BE2C (cell line): ENCODE results near the gene ELMOD1.

Experiments
- DNase-seq: peaks from one replicate; pipeline ENCODE4 v3.0.0-alpha.2; 2020
- H3K27me3 ChIP-seq: fragments of 250-450 bp; sonication (Bioruptor Pico); 2 replicates; pipeline ENCODE4 v1.5.1; 2020; ENCODE audit warnings: mild to moderate bottlenecking
- H3K36me3 ChIP-seq: fragments of 250-450 bp; sonication (Bioruptor Pico); 2 replicates; pipeline ENCODE4 v1.5.1; 2020; ENCODE audit warnings: mild to moderate bottlenecking
- H3K4me1 ChIP-seq: fragments of 250-450 bp; sonication (Bioruptor Pico); 2 replicates; pipeline ENCODE4 v1.5.1; 2020
- H3K4me3 ChIP-seq: 2 replicates; pipeline ENCODE4 v1.5.1; 2011; ENCODE audit warnings: low read depth, low read length
- H3K9me3 ChIP-seq: fragments of 250-450 bp; sonication (Bioruptor Pico); 2 replicates; pipeline ENCODE4 v1.5.1; 2020
- CTCF ChIP-seq: IDR thresholded peaks from 2 replicates; pipeline ENCODE4 v1.5.1; 2012; ENCODE audit warnings: mild to moderate bottlenecking, low read depth, low read length

Gene ELMOD1

DNA sequence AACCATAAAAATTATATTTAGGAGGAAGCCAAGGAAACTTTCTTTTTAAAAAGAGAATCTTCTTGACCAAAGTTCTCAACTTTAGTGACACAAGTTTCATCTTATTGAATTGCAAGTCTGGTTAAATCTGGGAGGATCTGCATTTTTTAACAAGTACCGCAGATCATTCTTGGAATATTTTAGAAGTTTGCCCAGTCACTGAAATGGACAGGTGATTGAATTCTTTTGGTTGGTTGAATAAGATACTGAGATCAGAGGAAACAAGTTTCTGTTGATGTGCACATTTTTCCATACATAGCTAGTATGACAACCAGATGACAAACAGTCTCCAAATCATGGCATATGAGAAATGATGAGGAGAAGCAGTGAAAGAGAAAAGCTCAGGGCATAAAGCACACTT lies 70.7 kb downstream of the ELMOD1 start:
- DNase-seq, result no peak
- peaks cover 43% of the 10 kb centered on the region for H3K27me3 ChIP-seq
- TF ChIP-seq CTCF, result no peak
- H3K4me3 ChIP-seq, result no peak overlapping the region
- H3K4me1 ChIP-seq, result no peaks in the 10 kb centered on the region
- H3K36me3 ChIP-seq, result no peaks in the 10 kb centered on the region
- no peaks in the 10 kb centered on the region for H3K9me3 ChIP-seq

DNA sequence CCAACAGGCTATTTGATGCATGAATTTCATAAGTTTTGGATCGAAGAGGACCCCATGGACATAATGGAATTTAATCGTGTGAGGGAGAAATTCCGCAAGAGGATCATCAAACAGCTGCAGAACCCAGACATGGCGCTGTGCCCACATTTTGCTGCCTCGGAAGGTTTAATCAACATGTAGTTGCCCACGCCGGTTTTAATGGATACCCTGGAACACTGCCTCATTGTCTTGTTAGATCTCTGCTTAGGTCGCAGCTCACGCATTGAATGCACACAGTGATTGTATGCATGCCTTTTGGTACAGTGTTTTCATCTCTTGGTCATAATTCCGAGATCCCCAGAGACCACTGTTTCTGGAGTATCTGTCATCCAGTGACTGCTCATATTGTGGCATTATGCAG lies 74.1 kb downstream of the ELMOD1 start:
- no peak for TF ChIP-seq CTCF
- H3K4me3 ChIP-seq, result no peak overlapping the region
- H3K36me3 ChIP-seq, result no peaks in the 10 kb centered on the region
- no peak for DNase-seq
- no peaks in the 10 kb centered on the region for H3K9me3 ChIP-seq
- H3K27me3 ChIP-seq, result peaks cover 43% of the 10 kb centered on the region
- no peaks in the 10 kb centered on the region for H3K4me1 ChIP-seq

GRCh38 chr11:107666911-107667613 lies 76.1 kb downstream of the ELMOD1 start:
- DNase-seq, result no peak
- Histone ChIP-seq H3K9me3 (no peaks in the 10 kb centered on the region), H3K4me3 (no peak overlapping the region), H3K4me1 (no peaks in the 10 kb centered on the region), H3K36me3 (no peaks in the 10 kb centered on the region), H3K27me3 (peaks cover 35% of the 10 kb centered on the region)
- TF ChIP-seq CTCF, result no peak

DNA sequence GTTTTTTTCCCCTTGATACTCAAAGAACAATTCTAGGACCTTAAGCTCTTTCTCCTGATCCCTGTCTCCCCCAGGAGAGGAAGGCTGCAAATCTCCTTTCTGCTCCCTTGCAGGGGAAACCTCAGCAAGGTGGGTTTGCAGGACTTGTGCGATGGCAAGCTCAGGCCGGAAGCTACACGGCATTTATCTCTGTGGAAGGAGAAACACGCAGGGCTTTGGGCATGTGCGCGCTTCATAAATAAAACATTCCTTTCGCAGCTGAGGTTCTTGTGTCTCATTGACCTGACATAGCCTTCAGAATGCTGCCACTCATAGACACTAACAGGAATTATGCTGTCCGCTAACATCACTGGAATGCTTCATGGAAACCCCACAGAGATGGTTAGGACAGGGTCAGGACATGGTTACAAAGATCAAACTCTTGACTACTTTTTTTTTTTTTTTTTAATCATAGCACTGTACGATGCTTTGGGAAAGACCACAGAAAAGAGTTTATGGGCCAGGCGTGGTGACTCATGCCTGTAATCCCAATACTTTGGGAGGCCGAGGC lies 78.3 kb downstream of the ELMOD1 start:
- no peak for TF ChIP-seq CTCF
- no peak overlapping the region for H3K4me3 ChIP-seq
- DNase-seq, result no peak

GRCh38 chr11:107669893-107670601 lies 79.1 kb downstream of the ELMOD1 start:
- H3K4me3 ChIP-seq, result no peak overlapping the region
- H3K9me3 ChIP-seq, result no peaks in the 10 kb centered on the region
- peaks cover 25% of the 10 kb centered on the region for H3K27me3 ChIP-seq
- no peak for DNase-seq
- H3K36me3 ChIP-seq, result no peaks in the 10 kb centered on the region
- no peak for TF ChIP-seq CTCF
- H3K4me1 ChIP-seq, result no peaks in the 10 kb centered on the region

More for the DNA sequence above, 78.3 kb downstream of the ELMOD1 start:
- no peaks in the 10 kb centered on the region for H3K36me3 ChIP-seq
- no peaks in the 10 kb centered on the region for H3K9me3 ChIP-seq
- H3K27me3 ChIP-seq, result peaks cover 32% of the 10 kb centered on the region
- H3K4me1 ChIP-seq, result no peaks in the 10 kb centered on the region

DNA sequence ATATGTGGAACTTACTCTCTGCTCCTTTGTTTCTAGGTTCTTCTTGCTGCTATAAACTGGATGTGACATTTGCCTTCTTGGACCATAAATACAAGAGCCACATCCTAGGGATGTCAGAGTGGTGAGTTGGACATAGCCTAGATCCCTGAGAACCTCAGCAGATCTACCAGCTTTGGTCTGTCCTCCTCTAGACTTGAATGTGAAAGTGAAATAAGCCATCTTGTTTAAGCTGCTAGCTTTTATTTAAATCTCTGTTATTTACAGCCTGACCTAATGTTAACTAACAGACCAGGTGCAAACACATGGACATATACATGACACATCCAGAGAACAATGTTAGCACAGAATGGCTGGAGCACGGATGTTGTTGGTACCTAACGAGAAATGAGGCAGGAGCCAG lies 85.0 kb downstream of the ELMOD1 start:
- Histone ChIP-seq H3K4me3 (no peak overlapping the region), H3K36me3 (no peaks in the 10 kb centered on the region), H3K27me3 (peaks cover 10% of the 10 kb centered on the region; the same call in 1 of the 2 replicates), H3K9me3 (no peaks in the 10 kb centered on the region), H3K4me1 (no peaks in the 10 kb centered on the region)
- no peak for TF ChIP-seq CTCF
- DNase-seq, result no peak
